HG02588 (cell line): ENCODE measurements around the gene PLSCR1.
"Not testable (repeated sequence)": the region's sequence is repeated elsewhere in the genome, so short reads cannot be mapped to it uniquely, and the experiment has no call there.

Source experiments
- ATAC-seq: cut with Tn5 transposase; IDR thresholded peaks from one replicate; pipeline ENCODE4 v1.9.1; 2021; ENCODE audit warnings: mild to moderate bottlenecking, moderate library complexity; ENCODE audit not compliant: unreplicated experiment

Gene PLSCR1

GRCh38 chr3:146519810-146520209 lies 24.6 kb downstream of the PLSCR1 start:
- ATAC-seq: no peak

DNA sequence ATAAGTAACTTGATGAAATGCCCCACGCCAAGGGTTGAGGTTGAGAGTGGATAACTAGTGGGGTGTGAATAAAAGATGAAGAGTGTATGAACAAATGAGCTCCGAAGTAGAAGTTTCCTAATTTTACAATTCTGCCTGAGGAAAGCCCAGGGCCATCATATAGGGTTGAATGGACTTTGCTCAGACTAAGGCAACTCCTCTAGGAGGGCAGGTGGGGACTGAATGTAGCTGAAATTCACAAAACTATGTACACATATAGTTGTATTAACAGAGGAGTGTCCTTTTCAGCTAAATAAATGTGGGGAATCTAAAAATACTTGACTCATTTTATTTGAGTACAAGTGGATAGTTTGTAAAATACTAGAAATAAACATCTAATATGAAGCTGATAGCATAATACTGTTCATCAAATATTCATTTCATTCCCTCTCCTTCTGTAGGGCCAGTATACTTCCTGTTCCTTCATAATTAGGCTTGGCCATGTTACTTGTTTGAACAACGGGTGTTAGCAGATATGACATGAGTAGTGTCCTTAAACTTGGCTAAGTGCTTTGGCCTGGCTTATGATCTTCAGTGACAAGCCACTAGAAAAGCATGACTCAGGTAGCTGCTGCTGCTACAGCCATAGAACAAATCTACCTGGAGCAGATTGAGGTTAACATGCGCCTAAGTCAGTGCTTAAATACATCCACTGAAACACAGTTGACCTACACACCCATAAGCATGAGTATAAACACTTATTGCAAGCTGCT lies 26.5 kb downstream of the PLSCR1 start:
- no peak for ATAC-seq

DNA sequence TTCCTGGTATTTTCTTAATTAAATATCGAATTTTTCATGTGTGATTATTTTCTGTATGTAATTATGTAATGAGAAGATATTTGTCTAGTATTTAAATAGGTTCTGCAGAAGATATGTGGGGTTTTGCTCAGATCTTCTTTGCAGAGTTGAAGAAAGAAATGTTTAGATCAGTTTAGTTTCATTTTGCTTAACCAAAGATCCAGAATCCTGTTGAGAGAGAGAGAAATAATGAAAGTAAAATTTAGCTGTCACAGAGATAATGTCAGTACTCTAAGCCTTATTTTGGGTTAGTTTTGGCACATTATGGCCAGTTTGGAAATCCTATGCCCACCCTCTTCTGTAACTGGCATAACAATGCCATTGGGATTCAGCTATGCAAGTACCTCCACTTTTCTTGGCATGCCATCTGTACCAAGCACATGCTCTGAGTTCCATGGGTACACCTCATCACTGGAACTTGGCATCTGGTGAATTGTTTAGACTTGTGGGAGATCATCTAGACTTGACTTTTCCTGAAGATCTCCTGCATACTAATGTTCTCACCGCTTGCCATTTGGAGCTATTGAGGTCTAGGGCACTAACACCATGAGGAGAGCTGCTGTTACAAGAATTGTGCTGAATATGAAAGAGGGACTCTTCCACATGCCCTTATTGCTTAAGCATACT lies 30.9 kb downstream of the PLSCR1 start:
- no peak for ATAC-seq

- no peak for ATAC-seq
These were observed 32.8 kb downstream of the PLSCR1 start for GRCh38 chr3:146511402-146512134.

DNA sequence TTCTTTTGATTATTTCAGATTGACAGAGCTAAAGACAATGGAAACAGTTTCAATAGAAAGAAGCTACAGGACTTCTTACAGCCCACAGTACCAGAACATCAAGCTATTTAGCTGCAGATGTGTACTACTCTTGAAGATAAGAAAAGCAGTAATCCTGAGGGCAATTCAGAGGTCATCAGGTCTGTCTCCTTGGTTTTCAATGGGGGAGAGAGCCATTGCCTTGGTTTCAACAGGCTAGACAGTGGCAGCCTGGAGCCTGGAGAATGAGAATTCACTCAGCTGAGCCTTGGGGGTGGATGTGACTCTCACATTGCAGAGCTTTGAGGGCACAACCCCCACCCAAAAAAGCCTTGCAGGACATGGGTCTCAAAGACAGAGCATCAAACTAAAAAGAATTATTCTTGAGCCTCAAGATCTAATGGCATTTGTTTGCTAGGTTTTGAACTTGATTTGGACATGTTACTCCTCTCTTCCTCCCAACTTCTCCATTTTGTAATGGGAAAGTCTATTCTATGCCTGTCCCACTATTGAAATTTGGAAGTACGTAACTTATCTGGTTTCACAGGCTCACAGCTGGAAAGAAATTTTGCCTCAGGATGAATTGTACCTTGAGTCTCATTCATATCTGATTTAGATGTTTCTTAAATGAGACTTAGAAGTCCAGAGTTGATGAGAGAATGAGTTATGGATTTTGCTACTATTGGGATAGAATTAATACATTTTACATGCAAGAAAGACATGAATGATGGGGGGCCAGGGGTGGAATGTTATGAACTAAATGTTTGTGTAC lies 36.9 kb downstream of the PLSCR1 start:
- no peak for ATAC-seq

- ATAC-seq: no peak
These were observed 38.9 kb downstream of the PLSCR1 start for GRCh38 chr3:146505516-146505915.

DNA sequence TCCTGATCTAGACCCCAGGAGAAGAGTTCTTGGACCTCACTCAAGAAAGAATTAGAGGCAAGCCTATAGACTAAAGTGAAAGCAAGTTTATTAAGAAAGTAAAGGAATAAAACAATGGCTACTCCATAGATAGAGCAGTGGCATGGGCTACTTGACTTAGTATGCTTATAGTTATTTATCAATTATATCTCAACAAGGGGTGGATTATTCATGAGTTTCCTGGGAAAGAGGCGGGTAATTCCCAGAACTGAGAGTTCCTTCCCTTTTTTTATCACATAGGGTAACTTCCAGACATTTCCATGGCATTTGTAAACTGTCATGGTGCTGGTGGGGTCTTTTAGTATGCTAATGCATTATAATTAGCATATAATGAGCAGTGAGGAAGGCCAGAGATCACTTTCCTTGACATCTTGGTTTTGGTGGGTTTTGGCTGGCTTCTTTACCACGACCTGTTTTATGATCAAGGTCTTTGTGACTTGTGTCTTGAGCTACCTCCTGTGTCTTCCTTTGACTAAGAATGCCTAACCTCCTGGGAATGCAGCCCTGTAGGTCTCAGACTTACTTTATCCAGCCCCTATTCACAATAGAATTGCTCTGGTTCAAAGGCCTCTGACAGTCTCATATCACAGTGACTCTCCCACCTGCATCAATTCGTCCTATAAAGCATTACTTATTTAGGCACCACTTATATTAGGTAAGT lies 39.8 kb downstream of the PLSCR1 start:
- ATAC-seq: no peak

DNA sequence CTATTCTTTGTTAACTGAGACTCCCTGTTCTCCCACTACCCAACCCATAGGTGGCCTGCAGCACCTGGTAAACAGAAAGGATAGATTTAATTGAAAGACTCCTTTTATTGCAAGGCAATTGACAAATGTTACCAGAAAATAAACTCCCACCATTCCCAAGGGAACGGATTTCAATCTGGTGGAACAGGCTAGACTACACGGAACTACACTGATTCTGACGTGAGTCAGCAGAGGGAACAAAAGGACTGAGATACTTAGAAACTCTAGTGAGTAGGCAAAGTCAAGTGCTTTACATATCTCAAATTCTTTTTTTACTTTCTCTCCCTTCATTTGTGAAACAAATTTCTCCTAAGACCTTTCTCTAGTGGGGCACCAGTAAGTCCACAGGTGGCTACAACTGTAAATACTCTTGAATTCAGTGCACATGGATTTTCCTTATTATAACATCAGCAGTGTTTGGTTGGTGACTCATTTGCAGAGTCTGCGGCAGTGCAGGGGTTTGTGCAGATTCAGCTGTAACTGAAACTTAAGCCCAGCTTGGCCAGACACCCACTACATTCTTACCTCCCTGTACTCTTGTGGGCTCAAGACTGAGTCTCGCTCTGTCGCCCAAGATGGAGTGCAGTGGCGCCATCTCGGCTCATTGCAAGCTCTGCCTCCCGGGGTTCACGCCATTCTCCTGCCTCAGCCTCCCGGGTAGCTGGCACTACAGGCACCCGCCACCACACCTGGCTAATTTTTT lies 40.8 kb downstream of the PLSCR1 start:
- peak; percentile 95 for ATAC-seq

DNA sequence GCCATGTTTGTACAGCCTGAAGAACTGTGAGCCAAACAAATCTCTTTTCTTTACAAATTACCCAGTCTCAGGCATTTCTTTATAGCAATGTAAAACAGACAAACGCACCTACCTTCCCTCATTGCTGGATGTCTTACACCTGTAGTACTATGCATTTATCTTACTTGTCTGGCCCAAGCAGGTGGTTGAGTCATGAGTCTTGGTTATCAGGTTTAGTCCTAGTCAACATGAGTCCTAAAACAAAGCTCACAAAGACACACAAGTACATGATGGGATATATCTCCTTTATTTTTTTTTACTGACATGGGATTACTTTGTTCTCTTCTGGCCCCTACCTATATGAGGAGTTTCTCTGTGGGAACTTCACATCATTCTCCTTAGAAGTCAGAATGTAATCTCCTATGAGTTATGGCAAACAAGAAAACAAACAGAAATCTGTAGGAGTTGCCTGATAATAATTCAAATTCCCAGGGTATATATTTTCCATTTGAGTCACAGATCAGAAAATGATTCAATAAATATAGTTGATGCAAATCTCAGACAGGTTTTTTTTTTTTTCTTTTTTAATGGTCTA lies 41.4 kb downstream of the PLSCR1 start:
- ATAC-seq: no peak

DNA sequence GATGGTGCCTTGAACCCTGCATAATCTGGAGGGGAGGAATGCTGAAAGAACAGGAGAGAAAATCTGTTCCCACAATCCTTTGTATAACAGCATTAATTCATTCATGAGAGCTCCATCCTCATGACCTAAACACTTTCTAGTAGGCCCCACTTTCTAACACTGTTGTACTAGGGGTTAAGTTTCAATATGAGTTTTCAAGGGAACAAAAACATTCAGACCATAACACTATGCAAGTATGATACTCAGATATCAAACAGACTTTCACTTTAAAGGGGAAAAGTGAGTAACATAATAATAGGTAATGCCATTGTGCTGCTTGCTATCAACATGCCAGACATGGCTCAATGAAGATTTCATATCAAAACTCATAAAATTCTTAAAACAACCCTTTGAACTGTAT lies 42.7 kb downstream of the PLSCR1 start:
- no peak for ATAC-seq

GRCh38 chr3:146499701-146500100 lies 44.7 kb downstream of the PLSCR1 start:
- no peak for ATAC-seq

DNA sequence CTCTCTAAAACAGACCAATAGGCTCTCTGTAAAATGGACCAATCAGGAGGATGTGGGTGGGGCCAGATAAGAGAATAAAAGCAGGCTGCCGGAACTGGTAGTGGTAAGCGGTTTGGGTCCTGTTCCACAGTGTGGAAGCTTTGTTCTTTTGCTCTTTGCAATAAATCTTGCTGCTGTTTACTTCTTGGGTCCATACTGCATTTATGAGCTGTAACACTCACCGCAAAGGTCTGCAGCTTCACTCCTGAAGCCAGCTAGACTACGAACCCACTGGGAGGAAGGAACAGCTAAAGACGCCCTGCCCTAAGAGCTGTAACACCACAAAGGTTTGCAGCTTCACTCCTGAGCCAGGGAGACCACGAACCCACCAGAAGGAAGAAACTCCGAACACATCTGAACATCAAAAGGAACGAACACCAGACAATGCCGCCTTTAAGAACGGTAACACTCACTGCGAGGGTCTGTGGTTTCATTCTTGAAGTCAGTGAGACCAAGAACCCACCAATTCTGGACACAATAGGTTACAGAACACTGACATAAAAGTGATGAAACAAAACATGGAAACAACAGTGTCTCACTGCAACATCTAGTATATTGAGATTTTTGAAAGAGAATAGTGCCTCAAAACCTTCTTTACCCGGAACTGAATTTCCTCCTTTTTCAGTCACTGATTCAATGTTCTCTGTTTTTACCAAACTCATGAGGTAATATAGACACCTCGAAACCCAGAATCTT lies 46.2 kb downstream of the PLSCR1 start:
- no peak for ATAC-seq

DNA sequence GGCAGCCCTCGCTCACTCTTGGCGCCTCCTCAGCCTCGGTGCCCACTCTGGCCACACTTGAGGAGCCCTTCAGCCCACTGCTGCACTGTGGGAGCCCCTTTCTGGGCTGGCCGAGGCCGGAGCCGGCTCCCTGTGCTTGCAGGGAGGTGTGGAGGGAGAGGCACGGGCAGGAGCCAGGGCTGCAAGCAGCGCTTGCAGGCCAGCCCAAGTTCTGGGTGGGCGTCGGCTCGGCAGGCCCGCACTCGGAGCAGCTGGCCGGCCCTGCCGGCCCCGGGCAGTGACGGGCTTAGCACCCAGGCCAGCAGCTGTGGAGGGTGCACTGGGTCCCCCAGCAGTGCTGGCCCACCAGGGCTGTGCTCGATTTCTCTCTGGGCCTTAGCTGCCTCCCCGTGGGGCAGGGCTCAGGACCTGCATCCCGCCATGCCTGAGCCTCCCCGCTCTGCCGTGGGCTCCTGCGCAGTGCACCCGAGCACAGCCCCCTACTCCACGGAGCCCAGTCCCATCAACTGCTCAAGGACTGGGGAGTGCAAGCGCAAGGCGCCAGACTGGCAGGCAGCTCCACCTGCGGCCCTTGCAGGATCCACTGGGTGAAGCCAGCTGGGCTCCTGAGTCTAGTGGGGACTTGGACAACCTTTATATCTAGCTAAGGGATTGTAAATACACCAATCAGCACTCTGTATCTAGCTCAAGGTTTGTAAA lies 47.1 kb downstream of the PLSCR1 start:
- not testable (repeated sequence) for ATAC-seq

- ATAC-seq: no peak
These were observed 47.7 kb downstream of the PLSCR1 start for GRCh38 chr3:146496726-146497125.

DNA sequence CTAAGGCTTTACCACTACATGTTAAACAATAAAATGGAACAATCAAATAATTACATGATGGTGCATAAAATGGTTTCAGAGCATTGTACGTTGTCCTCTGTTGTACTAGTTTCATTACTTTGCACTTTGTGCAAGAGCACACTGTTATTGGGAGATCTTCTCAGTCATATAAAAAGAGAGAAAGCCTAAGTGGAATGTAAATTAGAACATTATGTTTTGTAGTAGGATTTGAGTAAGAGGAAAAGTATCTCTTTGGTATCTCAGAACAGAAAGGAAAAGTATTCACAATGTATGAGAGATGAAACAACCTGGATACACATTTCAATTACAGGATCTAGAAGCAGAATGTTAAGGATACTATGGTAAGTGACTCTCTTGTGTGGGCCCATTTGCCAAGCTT lies 48.2 kb downstream of the PLSCR1 start:
- no peak for ATAC-seq

DNA sequence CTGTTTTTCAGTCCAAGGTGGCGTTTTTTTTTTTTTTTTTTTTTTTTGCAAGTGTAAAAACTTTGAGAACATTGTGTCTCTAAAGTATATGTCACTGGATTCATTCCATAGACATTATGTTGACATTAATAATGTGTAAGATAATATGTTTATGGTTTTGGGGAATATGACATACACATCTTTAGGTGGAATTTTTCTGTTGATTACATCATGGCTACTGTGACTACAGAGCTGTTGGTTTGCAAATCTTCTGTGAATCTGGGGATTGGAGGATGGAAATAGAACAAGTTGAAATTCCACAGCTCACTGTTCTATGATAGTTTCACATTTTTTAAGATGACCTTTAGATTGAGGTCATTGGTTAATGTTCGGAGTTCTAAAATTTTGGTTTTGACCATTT lies 50.6 kb downstream of the PLSCR1 start:
- no peak for ATAC-seq

DNA sequence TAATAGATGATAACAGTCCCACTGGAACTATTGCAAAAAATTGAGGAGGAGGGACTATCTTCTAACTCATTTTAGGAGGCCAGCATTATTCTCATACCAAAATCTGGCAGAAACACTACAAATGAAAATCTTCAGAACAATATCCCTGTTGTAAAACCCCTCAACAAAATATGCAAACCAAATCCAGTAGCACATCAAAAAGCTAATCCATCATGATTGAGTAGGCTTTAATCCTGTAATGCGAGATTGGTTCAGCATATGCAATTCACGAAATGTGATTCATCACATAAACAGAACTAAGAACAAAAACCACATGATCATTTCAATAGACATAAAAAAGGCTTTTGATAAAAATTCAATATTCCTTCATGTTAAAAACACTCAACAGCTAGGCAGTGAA lies 51.2 kb downstream of the PLSCR1 start:
- ATAC-seq: no peak

DNA sequence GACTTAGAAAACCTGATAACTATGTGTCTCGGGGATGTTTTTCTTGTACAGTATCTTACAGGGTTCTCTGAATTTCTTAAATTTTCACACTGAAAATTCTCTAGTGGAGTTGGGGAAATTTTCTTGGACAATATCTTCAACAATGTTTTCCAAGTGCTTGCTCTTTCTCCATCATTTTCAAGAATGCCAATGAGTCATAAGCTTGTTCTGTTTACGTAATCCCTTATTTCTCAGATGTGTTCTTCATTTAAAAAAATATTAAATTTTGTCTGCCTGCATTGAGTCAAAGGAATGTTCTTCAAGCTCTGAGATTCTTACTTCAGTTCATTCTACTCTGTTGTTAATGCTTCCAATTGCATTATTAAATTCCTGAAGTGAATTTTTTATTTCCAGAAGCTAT lies 53.1 kb downstream of the PLSCR1 start:
- ATAC-seq: no peak
